Measurements from ENCODE around the gene CCNE1. TPM values are rescaled to one million over a fixed set of nuclear protein-coding genes. Genes with fewer than 3 reads are reported as not detected.

The CCNE1 gene
- total RNA-seq, 1 donor from 2014 or later = 7.6 TPM

DNA sequence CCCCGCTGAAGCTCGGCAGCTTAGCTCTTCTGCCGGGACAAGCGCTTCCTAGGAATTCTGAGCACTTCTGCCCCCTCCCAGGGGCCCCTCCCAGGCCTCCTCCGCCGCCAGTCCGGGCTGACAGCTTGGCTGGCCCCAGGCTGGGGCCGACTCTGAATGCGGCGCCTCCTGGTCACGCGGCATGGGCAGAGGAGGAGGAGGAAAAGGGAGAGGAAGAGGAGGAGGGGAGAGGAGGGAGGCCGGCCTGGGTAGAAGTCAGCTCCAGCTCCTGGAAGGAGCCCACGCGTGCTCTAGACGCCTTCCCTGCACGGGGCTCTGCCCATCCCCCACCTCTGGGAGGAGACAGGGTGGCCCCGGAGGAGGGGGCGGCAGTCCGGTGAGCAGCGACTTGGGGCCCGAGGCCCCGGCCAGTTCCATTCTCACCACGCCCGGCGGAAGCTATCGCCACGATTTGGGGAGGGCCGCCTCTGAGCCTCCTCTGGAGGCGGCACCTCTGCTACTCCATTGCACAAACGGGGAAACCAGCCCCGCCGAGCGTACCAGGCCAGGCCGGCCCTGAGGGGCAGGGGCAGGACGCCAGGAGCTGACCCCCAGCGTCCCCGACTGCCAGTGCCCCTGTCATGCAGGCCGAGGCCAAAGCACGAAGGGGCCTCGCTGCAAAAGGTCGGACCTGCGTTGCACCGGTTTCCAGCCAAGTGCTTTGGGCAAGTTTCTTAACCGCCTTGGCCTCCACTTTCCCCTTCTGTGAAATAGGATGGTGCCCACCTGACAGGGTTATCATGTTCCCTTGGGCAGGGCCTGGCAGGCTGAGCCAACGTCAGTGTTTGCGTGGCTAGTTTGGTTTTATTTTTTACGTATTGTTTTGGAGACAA is 31.6 kb downstream of the CCNE1 start:
- peak overlapping the region; percentile 62 for H3K4me3 Mint-ChIP-seq (ENCODE audit: unreplicated experiment)
- TF ChIP-seq, protein P1, sequence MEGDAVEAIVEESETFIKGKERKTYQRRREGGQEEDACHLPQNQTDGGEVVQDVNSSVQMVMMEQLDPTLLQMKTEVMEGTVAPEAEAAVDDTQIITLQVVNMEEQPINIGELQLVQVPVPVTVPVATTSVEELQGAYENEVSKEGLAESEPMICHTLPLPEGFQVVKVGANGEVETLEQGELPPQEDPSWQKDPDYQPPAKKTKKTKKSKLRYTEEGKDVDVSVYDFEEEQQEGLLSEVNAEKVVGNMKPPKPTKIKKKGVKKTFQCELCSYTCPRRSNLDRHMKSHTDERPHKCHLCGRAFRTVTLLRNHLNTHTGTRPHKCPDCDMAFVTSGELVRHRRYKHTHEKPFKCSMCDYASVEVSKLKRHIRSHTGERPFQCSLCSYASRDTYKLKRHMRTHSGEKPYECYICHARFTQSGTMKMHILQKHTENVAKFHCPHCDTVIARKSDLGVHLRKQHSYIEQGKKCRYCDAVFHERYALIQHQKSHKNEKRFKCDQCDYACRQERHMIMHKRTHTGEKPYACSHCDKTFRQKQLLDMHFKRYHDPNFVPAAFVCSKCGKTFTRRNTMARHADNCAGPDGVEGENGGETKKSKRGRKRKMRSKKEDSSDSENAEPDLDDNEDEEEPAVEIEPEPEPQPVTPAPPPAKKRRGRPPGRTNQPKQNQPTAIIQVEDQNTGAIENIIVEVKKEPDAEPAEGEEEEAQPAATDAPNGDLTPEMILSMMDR (IDR thresholded peaks at IDR 0.05) = no peak
- H3K9me3 Mint-ChIP-seq (ENCODE audit: low read depth) = no peaks in the 10 kb centered on the region
- H3K27me3 Mint-ChIP-seq (ENCODE audit: low read depth) = peaks cover 5% of the 10 kb centered on the region
- no peaks in the 10 kb centered on the region for H3K36me3 Mint-ChIP-seq (ENCODE audit: low read depth)
- H3K27ac Mint-ChIP-seq (ENCODE audit: unreplicated experiment) = peak overlapping the region; percentile 65
- peaks cover 17% of the 10 kb centered on the region for H3K4me1 Mint-ChIP-seq (ENCODE audit: low read depth)
- DNase-seq (ENCODE audit: low spot score) = peak; percentile 84

DNA sequence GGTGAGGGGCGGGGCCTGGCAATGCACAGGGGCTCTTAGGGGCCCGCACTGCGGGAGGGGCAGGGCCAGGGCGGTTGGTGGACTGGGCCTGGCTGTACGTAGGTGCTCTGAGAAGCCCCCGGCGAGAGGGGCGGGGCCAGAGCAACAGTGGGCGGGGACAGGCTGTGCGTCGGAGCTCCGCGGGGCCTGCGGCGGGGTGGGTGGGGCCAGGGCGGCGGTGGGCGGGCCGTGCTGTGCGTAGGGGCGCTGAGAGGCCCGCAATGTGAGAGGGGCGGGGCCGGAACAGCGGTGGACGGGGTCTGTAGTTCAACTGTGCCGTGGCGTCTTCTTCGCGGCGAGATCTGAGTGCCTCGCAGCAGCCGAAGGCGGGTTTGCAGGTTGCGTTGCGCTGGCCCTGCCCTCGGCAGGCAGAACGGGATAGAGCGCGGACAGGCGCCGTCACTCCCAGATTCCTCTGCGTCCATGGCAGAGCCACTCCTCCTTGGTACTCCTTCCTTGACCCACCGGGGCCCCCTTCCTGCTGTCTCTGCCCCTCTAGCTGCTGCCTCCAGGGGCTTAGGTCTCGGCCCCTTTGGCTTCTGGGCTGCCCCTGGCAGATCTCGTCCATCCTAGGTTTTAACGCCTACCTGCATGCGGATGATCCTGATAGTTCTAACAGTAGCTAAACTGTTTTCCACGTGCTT is 33.2 kb downstream of the CCNE1 start:
- TF ChIP-seq, protein P1 (IDR thresholded peaks at IDR 0.05) = peak; percentile 23
- H3K4me3 Mint-ChIP-seq (ENCODE audit: unreplicated experiment) = peak overlapping the region; percentile 93
- H3K27me3 Mint-ChIP-seq (ENCODE audit: low read depth) = peaks cover 9% of the 10 kb centered on the region
- H3K9me3 Mint-ChIP-seq (ENCODE audit: low read depth) = no peaks in the 10 kb centered on the region
- peak overlapping the region; percentile 93 for H3K27ac Mint-ChIP-seq (ENCODE audit: unreplicated experiment)
- no peaks in the 10 kb centered on the region for H3K36me3 Mint-ChIP-seq (ENCODE audit: low read depth)
- DNase-seq (ENCODE audit: low spot score) = peak; percentile 95
- peaks cover 17% of the 10 kb centered on the region for H3K4me1 Mint-ChIP-seq (ENCODE audit: low read depth)

GRCh38 chr19:29845574-29846176 is 33.9 kb downstream of the CCNE1 start:
- Mint-ChIP-seq H3K9me3 (ENCODE audit: low read depth) (no peaks in the 10 kb centered on the region), H3K27me3 (ENCODE audit: low read depth) (peaks cover 7% of the 10 kb centered on the region), H3K36me3 (ENCODE audit: low read depth) (no peaks in the 10 kb centered on the region), H3K27ac (ENCODE audit: unreplicated experiment) (peak overlapping the region; percentile 93), H3K4me1 (ENCODE audit: low read depth) (peaks cover 17% of the 10 kb centered on the region), H3K4me3 (ENCODE audit: unreplicated experiment) (peak overlapping the region; percentile 93)
- TF ChIP-seq, protein P1 (IDR thresholded peaks at IDR 0.05) = no peak
- peak; percentile 62 for DNase-seq (ENCODE audit: low spot score)

DNA sequence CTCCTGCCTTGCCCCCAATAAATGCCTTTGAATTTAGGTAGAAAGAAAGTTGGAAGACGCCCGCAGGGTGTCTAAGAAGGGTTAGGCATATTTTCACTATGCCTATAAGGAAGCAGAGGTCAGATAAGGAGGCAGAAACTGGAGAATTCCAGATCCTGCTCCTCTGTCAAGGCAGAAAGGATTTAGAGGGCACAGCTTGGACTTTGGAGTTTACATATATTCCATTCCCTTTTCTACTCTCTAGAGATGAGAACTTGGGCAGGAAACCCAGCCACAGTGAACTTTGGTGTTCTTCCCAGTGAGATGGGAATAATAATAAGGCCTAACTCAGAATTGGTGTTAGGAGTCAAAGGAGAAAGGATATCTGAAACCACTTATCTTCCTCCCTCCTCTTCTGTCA is 37.4 kb downstream of the CCNE1 start:
- H3K27me3 Mint-ChIP-seq (ENCODE audit: low read depth) = peaks cover 23% of the 10 kb centered on the region
- no peak overlapping the region for H3K27ac Mint-ChIP-seq (ENCODE audit: unreplicated experiment)
- no peaks in the 10 kb centered on the region for H3K36me3 Mint-ChIP-seq (ENCODE audit: low read depth)

More for the DNA sequence above, 37.4 kb downstream of the CCNE1 start:
- peaks cover 8% of the 10 kb centered on the region for H3K4me1 Mint-ChIP-seq (ENCODE audit: low read depth)
- no peaks in the 10 kb centered on the region for H3K9me3 Mint-ChIP-seq (ENCODE audit: low read depth)
- TF ChIP-seq, protein P1 (IDR thresholded peaks at IDR 0.05) = no peak
- no peak overlapping the region for H3K4me3 Mint-ChIP-seq (ENCODE audit: unreplicated experiment)
- DNase-seq (ENCODE audit: low spot score) = no peak
